ENCODE measurements around the gene ARPC1A.
"Not testable (repeated sequence)": the region's sequence is repeated elsewhere in the genome, so short reads cannot be mapped to it uniquely, and the experiment has no call there.

DNA sequence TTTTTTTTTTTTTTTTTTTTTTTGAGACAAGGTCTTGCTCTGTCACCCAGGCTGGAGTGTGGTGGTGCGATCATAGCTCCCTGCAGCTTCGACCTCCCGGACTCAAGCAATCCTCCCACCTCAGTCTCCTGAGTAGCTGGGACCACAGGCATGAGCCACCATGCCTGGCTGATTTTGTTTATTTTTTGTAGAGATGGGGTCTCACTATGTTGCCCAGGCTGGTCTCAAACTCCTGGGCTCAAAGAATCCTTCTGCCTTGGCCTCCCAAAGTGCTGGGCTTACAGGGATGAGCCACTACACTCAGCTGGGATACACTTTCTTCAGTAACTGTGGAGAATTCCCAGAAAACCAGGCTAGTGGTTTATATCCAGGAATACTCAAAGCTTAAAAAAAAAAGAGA, 24.9 kb downstream of the ARPC1A start:
- TF ChIP-seq, protein P1, sequence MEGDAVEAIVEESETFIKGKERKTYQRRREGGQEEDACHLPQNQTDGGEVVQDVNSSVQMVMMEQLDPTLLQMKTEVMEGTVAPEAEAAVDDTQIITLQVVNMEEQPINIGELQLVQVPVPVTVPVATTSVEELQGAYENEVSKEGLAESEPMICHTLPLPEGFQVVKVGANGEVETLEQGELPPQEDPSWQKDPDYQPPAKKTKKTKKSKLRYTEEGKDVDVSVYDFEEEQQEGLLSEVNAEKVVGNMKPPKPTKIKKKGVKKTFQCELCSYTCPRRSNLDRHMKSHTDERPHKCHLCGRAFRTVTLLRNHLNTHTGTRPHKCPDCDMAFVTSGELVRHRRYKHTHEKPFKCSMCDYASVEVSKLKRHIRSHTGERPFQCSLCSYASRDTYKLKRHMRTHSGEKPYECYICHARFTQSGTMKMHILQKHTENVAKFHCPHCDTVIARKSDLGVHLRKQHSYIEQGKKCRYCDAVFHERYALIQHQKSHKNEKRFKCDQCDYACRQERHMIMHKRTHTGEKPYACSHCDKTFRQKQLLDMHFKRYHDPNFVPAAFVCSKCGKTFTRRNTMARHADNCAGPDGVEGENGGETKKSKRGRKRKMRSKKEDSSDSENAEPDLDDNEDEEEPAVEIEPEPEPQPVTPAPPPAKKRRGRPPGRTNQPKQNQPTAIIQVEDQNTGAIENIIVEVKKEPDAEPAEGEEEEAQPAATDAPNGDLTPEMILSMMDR (IDR thresholded peaks at IDR 0.05), result not testable (repeated sequence)
- not testable (repeated sequence) for TF ChIP-seq POLR2A, EP300 (IDR thresholded peaks at IDR 0.05)

Measured in suprapubic skin (tissue), 3 donors.